Ishikawa (cell line): ENCODE results near the gene ZNF609.

Experiments
- CEBPB ChIP-seq: IDR thresholded peaks from 2 replicates; pipeline ENCODE4 v1.6.1; 2012
- CREB1 ChIP-seq: IDR thresholded peaks from 2 replicates; pipeline ENCODE4 v1.6.1; 2012; ENCODE audit warnings: low read depth
- EP300 ChIP-seq: IDR thresholded peaks from 2 replicates; pipeline ENCODE4 v1.6.1; 2012; ENCODE audit warnings: borderline replicate concordance
- FOXM1 ChIP-seq: IDR thresholded peaks from 2 replicates; pipeline ENCODE4 v1.6.1; 2012; ENCODE audit warnings: low read depth, borderline replicate concordance
- NFIC ChIP-seq: IDR thresholded peaks from 2 replicates; pipeline ENCODE4 v1.6.1; 2012
- RAD21 ChIP-seq: IDR thresholded peaks from 2 replicates; pipeline ENCODE4 v1.6.1; 2012; ENCODE audit warnings: low read depth
- TAF1 ChIP-seq: IDR thresholded peaks from 2 replicates; pipeline ENCODE4 v1.6.1; 2012; ENCODE audit warnings: low read depth, mild to moderate bottlenecking
- TCF12 ChIP-seq: IDR thresholded peaks from 2 replicates; pipeline ENCODE4 v1.6.1; 2012; ENCODE audit warnings: low read depth
- TEAD4 ChIP-seq: IDR thresholded peaks from 2 replicates; pipeline ENCODE4 v1.6.1; 2012
- USF1 ChIP-seq: IDR thresholded peaks from 2 replicates; pipeline ENCODE4 v1.6.1; 2012
- YY1 ChIP-seq: IDR thresholded peaks from 2 replicates; pipeline ENCODE4 v1.6.1; 2012; ENCODE audit warnings: low read depth
- ZBTB7A ChIP-seq: IDR thresholded peaks from 2 replicates; pipeline ENCODE4 v1.6.1; 2012; ENCODE audit warnings: low read depth
- TF ChIP-seq, protein P1 (sequence below): IDR thresholded peaks from 2 replicates; pipeline ENCODE4 v1.6.1; 2012
- TF ChIP-seq, protein P2 (sequence below): IDR thresholded peaks from 2 replicates; pipeline ENCODE4 v1.6.1; 2012; ENCODE audit warnings: low read depth, mild to moderate bottlenecking

- TF ChIP-seq CEBPB, result no peak
- TF ChIP-seq, protein P1, sequence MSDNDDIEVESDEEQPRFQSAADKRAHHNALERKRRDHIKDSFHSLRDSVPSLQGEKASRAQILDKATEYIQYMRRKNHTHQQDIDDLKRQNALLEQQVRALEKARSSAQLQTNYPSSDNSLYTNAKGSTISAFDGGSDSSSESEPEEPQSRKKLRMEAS, result no peak
- no peak for TF ChIP-seq TAF1
- no peak for TF ChIP-seq TCF12
- TF ChIP-seq EP300, result no peak
- TF ChIP-seq RAD21, result no peak
- no peak for TF ChIP-seq FOXM1
- TF ChIP-seq USF1, result no peak
- TF ChIP-seq, protein P2, sequence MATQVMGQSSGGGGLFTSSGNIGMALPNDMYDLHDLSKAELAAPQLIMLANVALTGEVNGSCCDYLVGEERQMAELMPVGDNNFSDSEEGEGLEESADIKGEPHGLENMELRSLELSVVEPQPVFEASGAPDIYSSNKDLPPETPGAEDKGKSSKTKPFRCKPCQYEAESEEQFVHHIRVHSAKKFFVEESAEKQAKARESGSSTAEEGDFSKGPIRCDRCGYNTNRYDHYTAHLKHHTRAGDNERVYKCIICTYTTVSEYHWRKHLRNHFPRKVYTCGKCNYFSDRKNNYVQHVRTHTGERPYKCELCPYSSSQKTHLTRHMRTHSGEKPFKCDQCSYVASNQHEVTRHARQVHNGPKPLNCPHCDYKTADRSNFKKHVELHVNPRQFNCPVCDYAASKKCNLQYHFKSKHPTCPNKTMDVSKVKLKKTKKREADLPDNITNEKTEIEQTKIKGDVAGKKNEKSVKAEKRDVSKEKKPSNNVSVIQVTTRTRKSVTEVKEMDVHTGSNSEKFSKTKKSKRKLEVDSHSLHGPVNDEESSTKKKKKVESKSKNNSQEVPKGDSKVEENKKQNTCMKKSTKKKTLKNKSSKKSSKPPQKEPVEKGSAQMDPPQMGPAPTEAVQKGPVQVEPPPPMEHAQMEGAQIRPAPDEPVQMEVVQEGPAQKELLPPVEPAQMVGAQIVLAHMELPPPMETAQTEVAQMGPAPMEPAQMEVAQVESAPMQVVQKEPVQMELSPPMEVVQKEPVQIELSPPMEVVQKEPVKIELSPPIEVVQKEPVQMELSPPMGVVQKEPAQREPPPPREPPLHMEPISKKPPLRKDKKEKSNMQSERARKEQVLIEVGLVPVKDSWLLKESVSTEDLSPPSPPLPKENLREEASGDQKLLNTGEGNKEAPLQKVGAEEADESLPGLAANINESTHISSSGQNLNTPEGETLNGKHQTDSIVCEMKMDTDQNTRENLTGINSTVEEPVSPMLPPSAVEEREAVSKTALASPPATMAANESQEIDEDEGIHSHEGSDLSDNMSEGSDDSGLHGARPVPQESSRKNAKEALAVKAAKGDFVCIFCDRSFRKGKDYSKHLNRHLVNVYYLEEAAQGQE, result no peak
- TF ChIP-seq YY1, result no peak
- TF ChIP-seq TEAD4, result no peak
- no peak for TF ChIP-seq CREB1
- TF ChIP-seq ZBTB7A, result no peak
- TF ChIP-seq NFIC, result no peak
Observed at GRCh38 chr15:64634576-64635498, 174.5 kb downstream of the ZNF609 start.
